Smooth muscle cell (in vitro differentiated cells): ENCODE data around the gene SGMS1. TPM values are rescaled to one million over a fixed set of nuclear protein-coding genes. Genes with fewer than 3 reads are reported as not detected.

Experiments
- DNase-seq: peaks from one replicate; lab custom pipeline; 2025; ENCODE audit not compliant: unreplicated experiment; lab: John Stamatoyannopoulos, UW
- H2AFZ ChIP-seq: fragments of 200-600 bp; sonication (generic); 2 replicates; pipeline ENCODE4 v1.6.0; 2016; ENCODE audit warnings: antibody characterized with exemption, low read depth, mild to moderate bottlenecking
- H3F3A ChIP-seq: fragments of 200-600 bp; sonication (generic); 2 replicates; pipeline ENCODE4 v1.6.0; 2017; ENCODE audit warnings: antibody characterized with exemption, low read depth
- H3K27ac ChIP-seq: fragments of 200-600 bp; sonication (generic); 2 replicates; pipeline ENCODE4 v1.5.1; 2016; ENCODE audit warnings: low read depth, mild to moderate bottlenecking
- H3K27me3 ChIP-seq: fragments of 200-600 bp; sonication (generic); 2 replicates; pipeline ENCODE4 v1.6.1; 2016; ENCODE audit warnings: low read depth, mild to moderate bottlenecking
- H3K36me3 ChIP-seq: fragments of 200-600 bp; sonication (generic); 2 replicates; pipeline ENCODE4 v1.5.1; 2016; ENCODE audit warnings: low read depth
- H3K4me1 ChIP-seq: fragments of 200-600 bp; sonication (generic); 2 replicates; pipeline ENCODE4 v1.5.1; 2016; ENCODE audit warnings: low read depth
- H3K4me2 ChIP-seq: fragments of 200-600 bp; sonication (generic); 2 replicates; pipeline ENCODE4 v1.6.0; 2016; ENCODE audit warnings: mild to moderate bottlenecking
- H3K4me3 ChIP-seq: fragments of 200-600 bp; sonication (generic); 2 replicates; pipeline ENCODE4 v1.5.1; 2016; ENCODE audit warnings: mild to moderate bottlenecking
- H3K79me2 ChIP-seq: fragments of 200-600 bp; sonication (generic); 2 replicates; pipeline ENCODE4 v1.6.0; 2016; ENCODE audit warnings: low read depth, mild to moderate bottlenecking
- H3K9ac ChIP-seq: fragments of 200-600 bp; sonication (generic); 2 replicates; pipeline ENCODE4 v1.6.0; 2016; ENCODE audit warnings: low read depth
- H3K9me3 ChIP-seq: fragments of 200-600 bp; sonication (generic); replicated peaks from 2 replicates; pipeline ENCODE4 v1.5.1; 2016; ENCODE audit warnings: low read depth
- H4K20me1 ChIP-seq: fragments of 200-600 bp; sonication (generic); 2 replicates; pipeline ENCODE4 v1.6.0; 2016; ENCODE audit warnings: low read depth
- WGBS: methylation state at CpG from one replicate; pipeline ENCODE4 v1.1.7; 2016; ENCODE audit warnings: low lambda C conversion rate; 5-methylcytosine and 5-hydroxymethylcytosine counted together
- polyA plus RNA-seq: library from polyadenylated mRNA; unstranded; fragments of >200 nt; fragmentation: Nextera tagmentation; extraction: Ambion mirVana; gene quantifications from 2 replicates; pipeline ENCODE4 v1.2.1, GENCODE V29; 2016
- total RNA-seq: library from RNA; depleted of rRNA; stranded (reverse); fragments of >200 nt; gene quantifications from 2 replicates; pipeline ENCODE4 v1.2.3, GENCODE V29; 2014
- TF ChIP-seq, protein P1 (sequence below): fragments of 200-600 bp; sonication (generic); IDR thresholded peaks from 2 replicates; pipeline ENCODE4 v1.5.1; 2017; ENCODE audit warnings: borderline replicate concordance, mild to moderate bottlenecking, antibody characterized with exemption; ENCODE audit not compliant: insufficient read depth, poor library complexity, severe bottlenecking

Gene SGMS1
- total and polyA plus RNA-seq, 2 experiments from 2014 or later = 4.0 to 14.3 TPM

DNA sequence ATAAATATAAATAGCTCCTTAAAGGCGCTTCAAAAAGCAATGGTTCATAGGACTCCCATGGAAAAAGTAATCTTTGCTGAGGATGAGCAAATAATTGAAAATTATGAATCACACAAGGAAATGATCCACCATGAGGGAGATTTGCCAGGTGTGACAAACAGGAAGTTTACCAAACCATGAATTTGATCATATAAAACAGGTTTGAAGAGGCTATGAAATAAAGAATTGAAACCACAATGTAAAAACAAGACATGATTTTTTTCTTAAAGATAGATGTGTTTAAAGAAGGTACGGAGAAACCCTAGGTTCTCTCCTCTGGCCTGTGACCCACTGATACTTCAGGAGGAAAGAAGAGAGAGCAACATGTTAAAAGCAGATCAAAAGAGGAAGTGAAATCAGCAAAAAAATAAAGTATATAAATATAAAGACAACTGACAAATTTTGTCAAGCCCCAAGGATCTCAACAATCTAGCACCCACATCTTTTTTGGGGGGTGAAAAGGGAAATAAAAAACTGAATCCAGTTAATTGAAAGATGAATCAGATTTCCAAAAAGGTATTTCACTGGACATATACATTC lies 261.1 kb downstream of the SGMS1 start:
- no peaks in the 10 kb centered on the region for H3K36me3 ChIP-seq
- H3K4me2 ChIP-seq = no peak overlapping the region
- no peak overlapping the region for H3K27ac ChIP-seq
- H3K79me2 ChIP-seq = no peaks in the 10 kb centered on the region
- H3K9me3 ChIP-seq = no peaks in the 10 kb centered on the region
- TF ChIP-seq, protein P1, sequence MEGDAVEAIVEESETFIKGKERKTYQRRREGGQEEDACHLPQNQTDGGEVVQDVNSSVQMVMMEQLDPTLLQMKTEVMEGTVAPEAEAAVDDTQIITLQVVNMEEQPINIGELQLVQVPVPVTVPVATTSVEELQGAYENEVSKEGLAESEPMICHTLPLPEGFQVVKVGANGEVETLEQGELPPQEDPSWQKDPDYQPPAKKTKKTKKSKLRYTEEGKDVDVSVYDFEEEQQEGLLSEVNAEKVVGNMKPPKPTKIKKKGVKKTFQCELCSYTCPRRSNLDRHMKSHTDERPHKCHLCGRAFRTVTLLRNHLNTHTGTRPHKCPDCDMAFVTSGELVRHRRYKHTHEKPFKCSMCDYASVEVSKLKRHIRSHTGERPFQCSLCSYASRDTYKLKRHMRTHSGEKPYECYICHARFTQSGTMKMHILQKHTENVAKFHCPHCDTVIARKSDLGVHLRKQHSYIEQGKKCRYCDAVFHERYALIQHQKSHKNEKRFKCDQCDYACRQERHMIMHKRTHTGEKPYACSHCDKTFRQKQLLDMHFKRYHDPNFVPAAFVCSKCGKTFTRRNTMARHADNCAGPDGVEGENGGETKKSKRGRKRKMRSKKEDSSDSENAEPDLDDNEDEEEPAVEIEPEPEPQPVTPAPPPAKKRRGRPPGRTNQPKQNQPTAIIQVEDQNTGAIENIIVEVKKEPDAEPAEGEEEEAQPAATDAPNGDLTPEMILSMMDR = no peak
- H3K9ac ChIP-seq = no peak overlapping the region
- no peaks in the 10 kb centered on the region for H3K4me1 ChIP-seq
- H3F3A ChIP-seq = no peaks in the 10 kb centered on the region
- DNase-seq = no peak
- 95% methylated on average over 2 of the region's 2 CpGs for WGBS
- no peak overlapping the region for H3K4me3 ChIP-seq
- H3K27me3 ChIP-seq = no peaks in the 10 kb centered on the region
- H2AFZ ChIP-seq = no peak overlapping the region
- H4K20me1 ChIP-seq = no peaks in the 10 kb centered on the region

DNA sequence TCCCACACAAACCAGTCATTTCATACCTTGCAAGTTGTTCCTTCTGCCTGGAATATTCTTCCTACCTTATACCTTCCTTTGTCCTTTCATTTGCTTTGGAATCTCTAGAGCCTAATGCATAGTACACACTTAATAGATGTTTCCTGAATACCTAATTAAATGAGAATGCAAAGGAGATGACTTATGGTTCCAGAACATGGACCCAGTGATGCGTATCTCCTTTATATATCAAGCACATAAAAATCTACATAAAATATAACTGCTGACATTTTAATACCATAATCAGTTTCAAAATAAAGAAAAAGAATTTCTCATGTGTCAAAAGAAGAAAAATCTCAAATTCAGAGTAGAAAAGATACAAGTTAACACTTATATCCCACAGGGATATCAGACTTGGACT lies 261.8 kb downstream of the SGMS1 start:
- H3K36me3 ChIP-seq = no peaks in the 10 kb centered on the region

DNA sequence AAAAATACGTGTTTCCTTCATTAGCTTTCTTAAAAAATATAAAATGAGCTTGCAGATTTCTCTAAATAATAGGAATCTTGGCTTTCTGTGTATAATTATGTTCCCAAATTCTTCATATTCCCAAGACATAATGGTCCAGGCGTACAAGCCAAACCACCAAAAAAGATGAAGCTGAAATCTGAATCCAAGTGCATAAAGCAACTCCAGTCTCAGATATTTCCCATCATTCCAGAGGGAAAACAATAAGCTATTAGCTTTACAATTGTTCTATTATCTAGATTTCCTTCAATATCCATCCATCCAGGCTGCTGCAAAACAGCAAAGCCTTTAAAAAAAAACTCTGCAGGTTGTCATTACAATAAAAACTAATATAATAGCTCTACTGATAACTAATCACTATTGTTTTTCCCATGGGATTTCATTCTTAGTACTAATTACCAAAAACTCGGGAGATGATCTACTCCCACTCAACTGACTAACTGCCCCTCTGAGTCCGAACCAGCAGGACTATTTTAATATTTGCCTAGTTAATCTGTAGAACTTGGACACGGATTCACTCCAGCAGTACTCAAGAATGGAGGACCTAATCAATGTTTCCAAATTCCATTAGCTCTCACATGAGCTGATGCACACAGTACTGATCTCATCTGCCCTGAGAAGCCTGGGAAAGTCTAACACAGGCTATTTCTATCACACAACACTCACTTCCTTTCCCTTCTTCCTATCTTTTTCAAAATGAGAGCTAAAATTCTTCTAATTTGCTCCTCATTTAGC lies 263.5 kb downstream of the SGMS1 start:
- Histone ChIP-seq H3K9ac (no peak overlapping the region), H3K79me2 (no peaks in the 10 kb centered on the region), H3F3A (no peaks in the 10 kb centered on the region), H3K4me1 (no peaks in the 10 kb centered on the region), H3K36me3 (no peaks in the 10 kb centered on the region), H3K4me2 (no peak overlapping the region), H3K27me3 (no peaks in the 10 kb centered on the region), H3K4me3 (no peak overlapping the region), H4K20me1 (no peaks in the 10 kb centered on the region), H2AFZ (no peak overlapping the region), H3K27ac (no peak overlapping the region), H3K9me3 (no peaks in the 10 kb centered on the region)
- no peak for DNase-seq
- TF ChIP-seq, protein P1 = no peak
- WGBS = 83% methylated on average over 5 of the region's 5 CpGs

More for the DNA sequence above, 261.8 kb downstream of the SGMS1 start:
- H3K4me2 ChIP-seq = no peak overlapping the region
- no peak overlapping the region for H3K9ac ChIP-seq
- TF ChIP-seq, protein P1 = no peak
- 97% methylated on average over 1 of the region's 1 CpG for WGBS
- H3K4me3 ChIP-seq = no peak overlapping the region
- H3K27ac ChIP-seq = no peak overlapping the region
- no peaks in the 10 kb centered on the region for H3K27me3 ChIP-seq
- no peaks in the 10 kb centered on the region for H3K79me2 ChIP-seq
- H2AFZ ChIP-seq = no peak overlapping the region
- H3F3A ChIP-seq = no peaks in the 10 kb centered on the region
- H3K4me1 ChIP-seq = no peaks in the 10 kb centered on the region
- no peaks in the 10 kb centered on the region for H3K9me3 ChIP-seq
- H4K20me1 ChIP-seq = no peaks in the 10 kb centered on the region
- DNase-seq = no peak
